KMS-11 (cell line): ENCODE data around the gene RAI1.

Experiments used
- H2AFZ ChIP-seq: fragments of 200-600 bp; sonication (generic); 2 replicates; pipeline ENCODE4 v1.6.1; 2016; ENCODE audit warnings: antibody characterized with exemption, mixed run types, low read depth
- H3K27ac ChIP-seq: fragments of 200-600 bp; sonication (generic); 2 replicates; pipeline ENCODE4 v1.6.1; 2016; ENCODE audit warnings: mild to moderate bottlenecking, mixed run types
- H3K27me3 ChIP-seq: fragments of 200-600 bp; sonication (generic); 2 replicates; pipeline ENCODE4 v1.6.1; 2017; ENCODE audit warnings: mild to moderate bottlenecking, low read depth, mixed run types, moderate library complexity; ENCODE audit not compliant: insufficient read depth
- H3K36me3 ChIP-seq: fragments of 200-600 bp; sonication (generic); 2 replicates; pipeline ENCODE4 v1.6.1; 2017; ENCODE audit warnings: mild to moderate bottlenecking, mixed run types; ENCODE audit not compliant: insufficient read depth
- H3K4me1 ChIP-seq: fragments of 200-600 bp; sonication (generic); 2 replicates; pipeline ENCODE4 v1.6.1; 2016; ENCODE audit warnings: mild to moderate bottlenecking, low read depth, mixed run types; ENCODE audit not compliant: poor library complexity, severe bottlenecking
- H3K4me2 ChIP-seq: fragments of 200-600 bp; sonication (generic); 2 replicates; pipeline ENCODE4 v1.7.0; 2016; ENCODE audit warnings: mild to moderate bottlenecking, mixed run types
- H3K4me3 ChIP-seq: fragments of 200-600 bp; sonication (generic); IDR thresholded peaks from 2 replicates; pipeline ENCODE4 v1.6.1; 2017; ENCODE audit warnings: low read depth, low read length, mixed read lengths; ENCODE audit not compliant: insufficient read depth
- H3K79me2 ChIP-seq: fragments of 200-600 bp; sonication (generic); 2 replicates; pipeline ENCODE4 v1.6.1; 2016; ENCODE audit warnings: low read depth, mixed run types; ENCODE audit not compliant: insufficient read depth
- H3K9ac ChIP-seq: fragments of 200-600 bp; sonication (generic); 2 replicates; pipeline ENCODE4 v1.6.1; 2016; ENCODE audit warnings: mild to moderate bottlenecking, mixed run types
- H4K20me1 ChIP-seq: fragments of 200-600 bp; sonication (generic); 2 replicates; pipeline ENCODE4 v1.6.1; 2016; ENCODE audit warnings: mild to moderate bottlenecking, mixed run types; ENCODE audit not compliant: insufficient read depth
- TF ChIP-seq, protein P1 (sequence below): fragments of 200-600 bp; sonication (generic); conservative IDR thresholded peaks from 2 replicates; pipeline ENCODE4 v1.6.1; 2017; ENCODE audit warnings: low read depth, mild to moderate bottlenecking, antibody characterized with exemption, low read length, moderate library complexity, mixed read lengths

The RAI1 gene

GRCh38 chr17:17725752-17726457 is 44.6 kb downstream of the RAI1 start:
- H3K27me3 ChIP-seq = no peaks in the 10 kb centered on the region
- H3K4me3 ChIP-seq = no peak overlapping the region
- H3K4me1 ChIP-seq = peaks cover 18% of the 10 kb centered on the region
- TF ChIP-seq, protein P1, sequence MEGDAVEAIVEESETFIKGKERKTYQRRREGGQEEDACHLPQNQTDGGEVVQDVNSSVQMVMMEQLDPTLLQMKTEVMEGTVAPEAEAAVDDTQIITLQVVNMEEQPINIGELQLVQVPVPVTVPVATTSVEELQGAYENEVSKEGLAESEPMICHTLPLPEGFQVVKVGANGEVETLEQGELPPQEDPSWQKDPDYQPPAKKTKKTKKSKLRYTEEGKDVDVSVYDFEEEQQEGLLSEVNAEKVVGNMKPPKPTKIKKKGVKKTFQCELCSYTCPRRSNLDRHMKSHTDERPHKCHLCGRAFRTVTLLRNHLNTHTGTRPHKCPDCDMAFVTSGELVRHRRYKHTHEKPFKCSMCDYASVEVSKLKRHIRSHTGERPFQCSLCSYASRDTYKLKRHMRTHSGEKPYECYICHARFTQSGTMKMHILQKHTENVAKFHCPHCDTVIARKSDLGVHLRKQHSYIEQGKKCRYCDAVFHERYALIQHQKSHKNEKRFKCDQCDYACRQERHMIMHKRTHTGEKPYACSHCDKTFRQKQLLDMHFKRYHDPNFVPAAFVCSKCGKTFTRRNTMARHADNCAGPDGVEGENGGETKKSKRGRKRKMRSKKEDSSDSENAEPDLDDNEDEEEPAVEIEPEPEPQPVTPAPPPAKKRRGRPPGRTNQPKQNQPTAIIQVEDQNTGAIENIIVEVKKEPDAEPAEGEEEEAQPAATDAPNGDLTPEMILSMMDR = no peak
- no peak overlapping the region for H2AFZ ChIP-seq
- H3K79me2 ChIP-seq = no peaks in the 10 kb centered on the region
- no peak overlapping the region for H3K9ac ChIP-seq
- no peaks in the 10 kb centered on the region for H3K36me3 ChIP-seq
- H3K27ac ChIP-seq = no peak overlapping the region
- H3K4me2 ChIP-seq = no peak overlapping the region
- no peaks in the 10 kb centered on the region for H4K20me1 ChIP-seq

GRCh38 chr17:17726458-17727060 is 45.3 kb downstream of the RAI1 start:
- H3K4me1 ChIP-seq = peaks cover 18% of the 10 kb centered on the region
- TF ChIP-seq, protein P1 = no peak
- no peak overlapping the region for H3K4me3 ChIP-seq
- no peaks in the 10 kb centered on the region for H3K36me3 ChIP-seq
- no peak overlapping the region for H3K27ac ChIP-seq
- no peaks in the 10 kb centered on the region for H4K20me1 ChIP-seq
- no peaks in the 10 kb centered on the region for H3K27me3 ChIP-seq
- no peaks in the 10 kb centered on the region for H3K79me2 ChIP-seq
- no peak overlapping the region for H3K9ac ChIP-seq
- no peak overlapping the region for H3K4me2 ChIP-seq
- no peak overlapping the region for H2AFZ ChIP-seq

- Histone ChIP-seq H3K4me2 (no peak overlapping the region), H3K4me3 (no peak overlapping the region), H3K27me3 (no peaks in the 10 kb centered on the region), H2AFZ (no peak overlapping the region), H3K79me2 (no peaks in the 10 kb centered on the region), H3K4me1 (peaks cover 18% of the 10 kb centered on the region), H3K9ac (no peak overlapping the region), H3K36me3 (no peaks in the 10 kb centered on the region), H3K27ac (no peak overlapping the region), H4K20me1 (no peaks in the 10 kb centered on the region)
- TF ChIP-seq, protein P1 = no peak
These were observed 45.9 kb downstream of the RAI1 start for GRCh38 chr17:17727111-17727659.

GRCh38 chr17:17728146-17728545 is 46.9 kb downstream of the RAI1 start:
- H3K4me2 ChIP-seq = peak overlapping the region; percentile 13; the same call in 1 of the 2 replicates
- TF ChIP-seq, protein P1 = no peak
- H3K27me3 ChIP-seq = no peaks in the 10 kb centered on the region
- H3K79me2 ChIP-seq = no peaks in the 10 kb centered on the region
- H2AFZ ChIP-seq = no peak overlapping the region
- H3K9ac ChIP-seq = no peak overlapping the region
- H3K36me3 ChIP-seq = no peaks in the 10 kb centered on the region
- H3K27ac ChIP-seq = no peak overlapping the region
- 0 out of 2 replicates have a peak, but pooled peaks cover 2% of the 10 kb centered on the region for H4K20me1 ChIP-seq
- peaks cover 18% of the 10 kb centered on the region for H3K4me1 ChIP-seq
- no peak overlapping the region for H3K4me3 ChIP-seq
